T-helper 2 cell (primary cell): ENCODE measurements around the gene EPHB2.
"Not testable (repeated sequence)": the region's sequence is repeated elsewhere in the genome, so short reads cannot be mapped to it uniquely, and the experiment has no call there.

Experiments used
- DNase-seq, 5 experiments: peaks; one replicate each; pipeline versions ENCODE4 v3.0.0 to v3.0.0-alpha.2; 2012 to 2022

EPHB2 gene

GRCh38 chr1:22691031-22691753 is 19.4 kb upstream of the EPHB2 start:
- DNase-seq, result no peak

- no peak for DNase-seq
These were observed 16.5 kb upstream of the EPHB2 start for GRCh38 chr1:22694172-22694571.

GRCh38 chr1:22696610-22697009 is 14.0 kb upstream of the EPHB2 start:
- DNase-seq, result no peak

- no peak for DNase-seq
These were observed 12.7 kb upstream of the EPHB2 start for GRCh38 chr1:22697980-22698379.

- DNase-seq, result no peak
These were observed 10.7 kb upstream of the EPHB2 start for GRCh38 chr1:22699681-22700520.

- no peak for DNase-seq
These were observed 8.1 kb upstream of the EPHB2 start for GRCh38 chr1:22702296-22703085.

- peak in 4 of 5 experiments; percentile 15 to 68 (median 53) for DNase-seq
These were observed 6.1 kb upstream of the EPHB2 start for GRCh38 chr1:22704440-22705067.

- no peak for DNase-seq
These were observed 5.1 kb upstream of the EPHB2 start for GRCh38 chr1:22705586-22705985.

- not testable (repeated sequence) for DNase-seq
These were observed 4.5 kb upstream of the EPHB2 start for GRCh38 chr1:22706100-22706499.

- no peak for DNase-seq
These were observed 1.9 kb upstream of the EPHB2 start for GRCh38 chr1:22708777-22709176.

- no peak for DNase-seq
These were observed 1.4 kb upstream of the EPHB2 start for GRCh38 chr1:22709227-22709626.

GRCh38 chr1:22709891-22710700 is 543 bp upstream of the EPHB2 start:
- DNase-seq, result peak in 1 of 5 experiments; percentile 21

- no peak for DNase-seq
These were observed 432 bp downstream of the EPHB2 start for GRCh38 chr1:22711071-22711470.

GRCh38 chr1:22711591-22712501 is 1.2 kb downstream of the EPHB2 start:
- peak in 1 of 5 experiments; percentile 19 for DNase-seq

- DNase-seq, result peak in 2 of 5 experiments; percentile 8 to 45
These were observed 2.0 kb downstream of the EPHB2 start for GRCh38 chr1:22712502-22713271.

- DNase-seq, result no peak
These were observed 3.8 kb downstream of the EPHB2 start for GRCh38 chr1:22714455-22714854.

GRCh38 chr1:22717037-22717760 is 6.6 kb downstream of the EPHB2 start:
- no peak for DNase-seq

GRCh38 chr1:22721122-22721873 is 10.7 kb downstream of the EPHB2 start:
- DNase-seq, result no peak
